H1 (cell line): Measurements from ENCODE around the gene NSFL1C. TPM values are rescaled to one million over a fixed set of nuclear protein-coding genes. Genes with fewer than 3 reads are reported as not detected.

ENCODE experiments used
- CTCF ChIA-PET: fragments of 300-600 bp; sonication (Branson Sonifier 250); formaldehyde crosslinking; loops from one replicate; lab custom pipeline; 2021; ENCODE audit not compliant: partially characterized antibody; lab: Charles Lee
- POLR2A ChIA-PET: fragments of 300-600 bp; sonication (Branson Sonifier 250); formaldehyde crosslinking; loops from one replicate; lab custom pipeline; 2021; ENCODE audit warnings: inconsistent platforms; ENCODE audit not compliant: partially characterized antibody; lab: Charles Lee
- DNase-seq, 2 experiments: peaks; one replicate each; pipeline versions ENCODE4 v3.0.0 to v3.0.0-alpha.2; 2010 to 2022; ENCODE audit warnings: low spot score in 2 of 2, low read depth in 1 of 2, mixed read lengths in 1 of 2
- FAIRE-seq: peaks from 2 replicates; lab custom pipeline; 2011; peaks lifted over from hg19 to GRCh38; lab: Jason Lieb, UNC
- H2AFZ ChIP-seq: 2 replicates; pipeline ENCODE4 v1.8.1; 2012; ENCODE audit warnings: low read length, inconsistent platforms
- H2AK5ac ChIP-seq: 2 replicates; pipeline ENCODE4 v1.6.1; 2013; ENCODE audit warnings: low read depth, low read length
- H2BK120ac ChIP-seq: replicated peaks from 2 replicates; pipeline ENCODE3; 2013; ENCODE audit warnings: low read depth, low read length, inconsistent platforms
- H2BK12ac ChIP-seq: 2 replicates; pipeline ENCODE4 v1.6.1; 2013; ENCODE audit warnings: low read depth, low read length
- H2BK15ac ChIP-seq: 2 replicates; pipeline ENCODE4 v1.6.1; 2013; ENCODE audit warnings: low read length
- H2BK20ac ChIP-seq: 2 replicates; pipeline ENCODE4 v1.6.1; 2013; ENCODE audit warnings: low read length
- H2BK5ac ChIP-seq: 2 replicates; pipeline ENCODE4 v1.6.1; 2013; ENCODE audit warnings: low read depth, low read length
- H3K14ac ChIP-seq: 2 replicates; pipeline ENCODE4 v1.6.1; 2013; ENCODE audit warnings: inconsistent platforms; ENCODE audit not compliant: insufficient read length
- H3K18ac ChIP-seq: 2 replicates; pipeline ENCODE4 v1.6.1; 2013; ENCODE audit warnings: low read length; ENCODE audit errors: extremely low read depth
- H3K23ac ChIP-seq: 2 replicates; pipeline ENCODE4 v1.6.1; 2013; ENCODE audit warnings: inconsistent platforms; ENCODE audit not compliant: insufficient read length
- H3K23me2 ChIP-seq: 2 replicates; pipeline ENCODE4 v1.6.1; 2013; ENCODE audit warnings: low read depth, low read length
- H3K27ac ChIP-seq: 2 replicates; pipeline ENCODE4 v1.6.1; 2011; ENCODE audit warnings: low read depth, low read length, inconsistent platforms
- H3K27me3 ChIP-seq, 4 experiments: replicated peaks in 1 of 4; 1 replicate in 1 of 4; 2 replicates in 3 of 4; pipeline versions ENCODE4 v1.6.1 to v1.8.1; 2011 to 2013; ENCODE audit warnings: low read length in 3 of 4, mild to moderate bottlenecking in 3 of 4, inconsistent platforms in 2 of 4, mixed read lengths in 2 of 4, moderate library complexity in 1 of 4; ENCODE audit not compliant: control insufficient read depth in 3 of 4, insufficient read depth in 3 of 4; ENCODE audit errors: extremely low read depth in 1 of 4
- H3K36me3 ChIP-seq, 4 experiments: 2 replicates each; pipeline versions ENCODE4 v1.6.1 to v1.8.1; 2011 to 2013; ENCODE audit warnings: mild to moderate bottlenecking in 4 of 4, low read length in 3 of 4, moderate library complexity in 2 of 4, control low read depth in 1 of 4, inconsistent platforms in 1 of 4; ENCODE audit not compliant: insufficient read depth in 4 of 4, control insufficient read depth in 2 of 4
- H3K4ac ChIP-seq: replicated peaks from 2 replicates; pipeline ENCODE3; 2013; ENCODE audit warnings: low read length, low read depth, mixed read lengths, inconsistent platforms; ENCODE audit not compliant: insufficient read length
- H3K4me1 ChIP-seq, 4 experiments: replicated peaks in 1 of 4; 1 replicate in 1 of 4; 2 replicates in 3 of 4; pipeline versions ENCODE4 v1.6.1 to v1.8.1; 2011 to 2013; ENCODE audit warnings: low read length in 3 of 4, inconsistent platforms in 2 of 4, mixed read lengths in 1 of 4; ENCODE audit not compliant: insufficient read depth in 4 of 4, control insufficient read depth in 3 of 4
- H3K4me2 ChIP-seq, 2 experiments: 2 replicates each; pipeline versions ENCODE4 v1.6.1 to v1.8.1; 2011 to 2013; ENCODE audit warnings: low read depth in 2 of 2, low read length in 2 of 2, control low read depth in 1 of 2, inconsistent platforms in 1 of 2, mild to moderate bottlenecking in 1 of 2; ENCODE audit not compliant: insufficient read depth in 1 of 2
- H3K4me3 ChIP-seq, 4 experiments: fragments of 200-600, 300-600 bp in 1 of 4; sonication (generic), shearing (Covaris generic), sonication (Bioruptor Twin) in 1 of 4; 2 replicates each; pipeline versions ENCODE4 v1.5.1 to v1.8.1; 2011 to 2016; ENCODE audit warnings: low read length in 4 of 4, low read depth in 3 of 4, control low read depth in 2 of 4, inconsistent platforms in 2 of 4, mild to moderate bottlenecking in 2 of 4, mixed read lengths in 1 of 4, moderate library complexity in 1 of 4; ENCODE audit not compliant: insufficient read depth in 2 of 4; ENCODE audit errors: extremely low read depth in 1 of 4
- H3K56ac ChIP-seq: replicated peaks from 2 replicates; pipeline ENCODE3; 2013; ENCODE audit warnings: low read depth, mild to moderate bottlenecking, mixed read lengths, low read length, inconsistent platforms; ENCODE audit not compliant: insufficient read length
- H3K79me1 ChIP-seq: 2 replicates; pipeline ENCODE4 v1.6.1; 2013; ENCODE audit warnings: low read depth, low read length, control low read depth
- H3K79me2 ChIP-seq, 2 experiments: 2 replicates each; pipeline versions ENCODE4 v1.6.1 to v1.8.1; 2012 to 2013; ENCODE audit warnings: low read length in 2 of 2, mild to moderate bottlenecking in 2 of 2, inconsistent platforms in 1 of 2; ENCODE audit not compliant: insufficient read depth in 2 of 2, control insufficient read depth in 1 of 2
- H3K9ac ChIP-seq, 4 experiments: replicated peaks in 1 of 4; 1 replicate in 1 of 4; 2 replicates in 3 of 4; pipeline versions ENCODE4 v1.6.1 to v1.8.1; 2011 to 2013; ENCODE audit warnings: low read depth in 3 of 4, low read length in 3 of 4, control low read depth in 2 of 4, mild to moderate bottlenecking in 2 of 4, moderate library complexity in 2 of 4, inconsistent platforms in 1 of 4; ENCODE audit errors: extremely low read depth in 1 of 4
- H3K9me3 ChIP-seq, 2 experiments: 2 replicates each; pipeline versions ENCODE4 v1.6.1 to v1.8.1; 2012 to 2013; ENCODE audit warnings: mild to moderate bottlenecking in 2 of 2, moderate library complexity in 2 of 2, control low read depth in 1 of 2, inconsistent platforms in 1 of 2, low read depth in 1 of 2, low read length in 1 of 2, mixed read lengths in 1 of 2; ENCODE audit not compliant: insufficient read depth in 2 of 2
- H4K20me1 ChIP-seq, 2 experiments: replicated peaks in 1 of 2; 2 replicates each; pipeline versions ENCODE3 to v1.8.1; 2011 to 2013; ENCODE audit warnings: inconsistent platforms in 2 of 2, low read length in 2 of 2, mild to moderate bottlenecking in 1 of 2; ENCODE audit not compliant: insufficient read depth in 2 of 2, control insufficient read depth in 1 of 2
- H4K5ac ChIP-seq: 2 replicates; pipeline ENCODE4 v1.6.1; 2013; ENCODE audit warnings: low read length, low read depth, mixed read lengths, inconsistent platforms; ENCODE audit not compliant: insufficient read length
- H4K8ac ChIP-seq: 2 replicates; pipeline ENCODE4 v1.8.0; 2013; ENCODE audit warnings: mild to moderate bottlenecking, moderate library complexity, low read length, inconsistent platforms; ENCODE audit not compliant: insufficient read depth; ENCODE audit errors: extremely low read depth
- H4K91ac ChIP-seq: replicated peaks from 2 replicates; pipeline ENCODE3; 2013; ENCODE audit warnings: low read length, mixed read lengths, inconsistent platforms; ENCODE audit not compliant: insufficient read length
- CHD1 ChIP-seq: IDR thresholded peaks from 2 replicates; pipeline ENCODE4 v1.6.1; 2012; ENCODE audit warnings: low read depth, low read length, improper control_type of control experiment
- WGBS, 2 experiments: shearing (Covaris generic) in 1 of 2; methylation state at CpG; one replicate each; pipeline versions ENCODE4 v1.1.6 to v1.1.7; 2013 to 2015; ENCODE audit warnings: low lambda C conversion rate in 2 of 2, mixed read lengths in 2 of 2, inconsistent platforms in 1 of 2, low coverage in 1 of 2, missing lambda C conversion rate in 1 of 2; ENCODE audit not compliant: insufficient replicate concordance in 2 of 2, insufficient coverage in 1 of 2, insufficient read length in 1 of 2; ENCODE audit errors: extremely low coverage in 1 of 2, missing lambda C conversion rate in 1 of 2; 5-methylcytosine and 5-hydroxymethylcytosine counted together
- polyA plus RNA-seq, 7 experiments: library from polyadenylated mRNA; depleted of rRNA in 3 of 7; stranded (reverse) in 5 of 7; unstranded in 2 of 7; fragments of >200 nt in 5 of 7; fragments of 200-250 nt in 2 of 7; gene quantifications; 1 replicate in 5 of 7; 2 replicates in 1 of 7; 4 replicates in 1 of 7; pipeline versions ENCODE4 v1.2.1 to v1.2.3, GENCODE V29; 2011 to 2013; ENCODE audit warnings: missing spikeins in 2 of 7, mixed read lengths in 2 of 7
- total RNA-seq: library from RNA; stranded (reverse); fragmentation: NEBNext Ultra II Directional; extraction: Animal tissue kit (Norgen Biotek cat#: 25700); gene quantifications from 2 replicates; pipeline ENCODE4 v1.2.1, GENCODE V29; 2021

Gene NSFL1C
- total and polyA plus RNA-seq, 2 of the 8 experiments (the other 6 are each of a cell fraction or from before 2014, with no cell fraction given): 21.6 to 98.0 TPM

DNA sequence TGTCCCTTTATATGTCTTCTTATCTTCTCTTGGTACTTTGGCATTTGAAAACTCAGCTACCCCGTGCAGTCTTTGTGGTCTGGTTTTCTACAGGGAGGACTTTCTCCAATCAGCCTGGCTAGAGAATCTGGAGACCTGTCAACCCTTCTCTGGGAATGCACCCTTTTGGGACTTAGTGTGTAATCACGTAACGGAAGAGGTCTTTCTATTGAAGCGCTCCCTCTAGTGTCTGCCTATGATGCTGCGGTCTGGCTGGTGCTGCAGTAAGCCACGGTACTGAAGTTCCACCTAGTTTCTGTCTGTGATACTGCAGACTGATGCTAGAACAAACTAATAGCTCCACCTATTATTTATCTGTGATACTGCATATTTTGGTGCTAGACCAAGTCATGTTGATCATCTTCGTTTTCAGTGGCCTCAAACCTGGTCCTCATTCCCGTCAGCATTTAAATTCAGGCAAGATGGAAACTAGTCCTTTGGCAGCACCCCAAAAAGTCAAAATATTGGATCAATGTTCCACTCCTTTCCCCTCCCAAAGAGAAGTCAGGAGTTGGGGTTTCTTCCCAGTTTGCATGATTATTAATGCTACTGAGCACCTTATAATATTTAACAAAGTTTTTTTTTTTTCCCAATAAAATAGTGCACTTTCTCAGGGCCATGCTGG lies 37.0 kb upstream of the NSFL1C start:
- Histone ChIP-seq H4K8ac (no peak overlapping the region), H2BK15ac (no peak overlapping the region), H2BK5ac (no peak overlapping the region), H4K91ac (no peak overlapping the region), H3K23ac (no peak overlapping the region), H3K4me2 (no peak overlapping the region), H2BK12ac (no peak overlapping the region), H3K14ac (no peak overlapping the region), H3K27ac (no peak overlapping the region), H3K27me3 (no peaks in the 10 kb centered on the region; a peak in 1 of 7 replicates), H3K36me3 (no peaks in the 10 kb centered on the region), H3K4me3 (no peak overlapping the region), H2AFZ (no peak overlapping the region), H3K4ac (no peak overlapping the region), H2AK5ac (no peak overlapping the region), H3K56ac (no peak overlapping the region), H3K79me2 (no peaks in the 10 kb centered on the region), H3K79me1 (no peaks in the 10 kb centered on the region), H3K9ac (no peak overlapping the region), H2BK120ac (no peak overlapping the region), H2BK20ac (no peak overlapping the region), H4K5ac (no peak overlapping the region), H3K18ac (no peak overlapping the region), H3K23me2 (no peaks in the 10 kb centered on the region), H4K20me1 (no peaks in the 10 kb centered on the region), H3K4me1 (peaks cover 6 to 8% (median 8%) of the 10 kb centered on the region in 4 experiments; a peak in 6 of 7 replicates), H3K9me3 (no peaks in the 10 kb centered on the region; a peak in 1 of 4 replicates)
- CTCF ChIA-PET: interaction anchor here (0.6 to 4.6 kb wide), 57 partner anchors 9 to 991 kb away, joined by 3 to 63 read pairs (median 4); partner anchors contain the start of genes NSFL1C, SIRPB2 and SIRPD
- WGBS, 2 experiments: 8% methylated on average over 8 of the region's 8 CpGs; no CpG with 5 or more reads in 1 of the 2 experiments
- FAIRE-seq (peak; percentile 100), DNase-seq (peak; percentile 77 to 82)
- POLR2A ChIA-PET: interaction anchor here (1.0 to 1.6 kb wide), 2 partner anchors 13 to 36 kb away, joined by 4 read pairs; no protein-coding TSS in a partner anchor
- TF ChIP-seq CHD1: no peak
